ENCODE data around the gene CFAP45. TPM values are rescaled to one million over a fixed set of nuclear protein-coding genes. Genes with fewer than 3 reads are reported as not detected.

Gene CFAP45
- total RNA-seq, 2 donors from 2014 or later: 0.31 to 0.34 TPM

DNA sequence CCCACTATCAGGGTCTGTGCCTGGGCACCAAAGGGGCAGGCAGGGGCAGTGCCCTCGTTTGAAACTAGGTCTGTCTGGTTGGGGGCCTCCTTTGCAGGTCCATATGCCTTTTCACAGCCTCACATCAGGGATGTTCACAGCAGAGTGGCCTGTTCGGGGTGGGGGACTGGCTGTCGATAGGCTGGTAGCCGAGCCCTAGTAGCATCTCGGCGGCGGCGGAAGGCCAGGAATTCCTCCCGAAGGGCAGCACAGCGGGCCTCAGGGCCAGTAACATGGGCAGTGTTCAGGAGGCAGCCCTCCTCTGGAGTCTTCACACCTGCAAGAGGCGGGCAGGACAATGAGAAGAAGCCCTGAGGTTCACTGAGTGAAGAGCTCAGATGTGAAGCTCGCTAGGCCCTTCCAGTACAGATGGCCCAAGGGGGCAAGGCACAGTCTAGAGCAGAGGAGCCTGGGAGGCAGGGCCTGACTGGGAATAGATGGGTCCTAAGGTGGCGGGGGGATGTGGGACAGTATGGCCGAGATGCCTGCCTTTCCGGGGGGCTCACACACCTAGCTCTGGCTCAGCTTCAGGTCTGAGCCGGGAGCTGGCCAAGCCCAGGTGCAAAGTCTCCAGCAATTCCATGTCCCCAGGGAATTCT lies 27.4 kb upstream of the CFAP45 start:
- intact Hi-C loops (cut with DNase I, micrococcal nuclease): no loop called here
- ATAC-seq (no peak), DNase-seq (no peak)

DNA sequence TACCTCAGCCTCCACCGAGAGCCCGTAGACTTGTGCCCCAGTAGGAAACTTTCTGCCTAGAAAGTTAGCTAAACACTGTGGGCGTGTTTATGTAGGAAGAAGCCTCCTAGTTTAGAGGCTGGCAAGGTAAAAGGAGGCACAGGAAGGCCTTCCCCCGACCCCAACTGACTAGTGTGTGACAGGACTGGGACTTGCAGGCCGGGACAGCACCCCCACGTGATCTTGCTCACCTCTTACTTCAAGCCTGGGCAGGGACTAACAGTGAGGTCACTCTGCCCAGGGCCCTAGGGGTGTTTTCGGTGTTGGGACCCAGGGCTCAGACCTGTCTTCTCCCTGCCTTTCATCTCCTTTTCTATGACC lies 25.7 kb upstream of the CFAP45 start:
- ATAC-seq: no peak
- DNase-seq: peak in 1 of 2 donors; percentile 59
- intact Hi-C loops (cut with DNase I, micrococcal nuclease): no loop called here

- DNase-seq (peak; percentile 93 to 96), ATAC-seq (peak; percentile 71)
- intact Hi-C loops (cut with DNase I, micrococcal nuclease): no loop called here
These were observed 25.1 kb upstream of the CFAP45 start, which contains the start of gene TAGLN2 for GRCh38 chr1:159924791-159925718. Gene TAGLN2 (minus strand): TSS chr1:159925507. CDS start chr1:159920509, 4,998 bp downstream.

DNA sequence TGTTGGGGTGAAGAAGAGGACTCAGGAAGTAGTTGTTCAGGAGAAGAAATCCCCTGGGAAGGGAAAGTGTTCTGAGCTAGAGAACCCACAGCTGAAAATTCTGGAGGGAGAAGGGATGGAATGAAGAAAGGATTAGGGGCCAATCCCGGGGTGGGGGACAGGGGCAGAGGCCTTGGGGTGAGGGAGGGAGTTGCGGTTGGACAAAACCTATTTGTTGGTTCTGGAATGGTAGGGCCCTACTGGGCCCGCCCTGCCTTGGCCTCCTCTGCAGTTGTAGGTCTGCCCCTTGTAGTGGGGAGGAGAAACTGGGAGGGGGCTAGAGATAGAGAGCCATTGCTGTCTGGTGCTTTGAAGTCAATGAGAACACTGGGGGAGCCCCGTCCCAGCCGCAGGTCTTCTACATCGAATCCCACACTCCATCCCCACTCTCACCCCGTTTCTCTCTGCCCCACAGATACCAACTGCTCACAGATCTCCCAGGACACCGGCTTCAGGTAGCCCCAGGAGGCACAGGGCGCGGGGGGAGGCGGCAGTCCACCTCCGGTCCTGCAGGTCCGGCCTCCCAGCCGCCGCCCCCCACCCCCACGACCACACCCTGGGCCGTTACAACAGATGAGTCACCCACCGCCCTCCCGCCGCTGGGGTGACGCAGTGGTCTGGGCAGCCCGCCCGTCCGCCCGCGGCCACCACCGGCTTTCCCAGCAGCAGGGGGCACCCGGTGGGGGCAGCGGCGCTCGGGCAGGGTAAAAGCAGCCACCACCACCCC lies 24.2 kb upstream of the CFAP45 start:
- peak; percentile 64 for ATAC-seq
- intact Hi-C loops (cut with DNase I, micrococcal nuclease): no loop called here

DNA sequence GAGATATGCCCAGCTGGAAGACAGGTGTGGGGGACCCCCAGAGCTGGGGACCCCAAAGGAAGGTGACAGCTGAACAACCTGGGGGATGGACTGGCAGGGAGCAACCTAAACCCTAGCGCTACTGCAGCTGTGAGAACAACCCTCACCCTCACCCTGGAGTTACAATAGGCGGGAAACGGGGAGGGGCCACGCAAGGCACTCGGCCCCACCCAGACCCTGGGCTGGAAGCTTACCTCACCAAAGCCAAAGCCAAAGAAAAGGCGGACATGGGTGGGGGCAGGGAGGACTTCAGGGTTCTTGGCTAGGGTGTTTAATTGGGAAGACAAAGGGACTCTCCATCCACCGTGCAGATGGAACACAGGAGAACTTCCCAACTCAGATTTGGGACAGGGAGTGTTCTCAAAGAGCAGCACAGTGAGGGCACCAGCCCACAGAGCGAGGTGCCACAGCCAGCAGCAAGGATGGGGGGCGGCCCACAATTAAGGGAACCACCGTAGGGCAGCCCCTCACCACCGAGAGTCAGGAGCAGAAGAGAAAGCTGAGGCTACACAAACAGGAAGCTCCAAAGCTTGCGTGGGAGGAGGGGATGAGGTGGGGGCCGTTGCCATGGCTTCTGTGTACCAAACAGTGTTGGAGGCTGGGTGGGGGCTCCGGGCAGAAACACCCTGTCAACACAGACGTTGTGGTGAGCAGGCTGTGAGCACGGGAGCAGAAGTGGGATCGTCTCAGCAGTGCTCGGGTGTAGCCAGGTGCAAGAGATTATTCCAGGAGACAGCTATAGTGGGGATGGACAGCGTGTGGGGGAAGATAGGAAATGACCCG lies 23.4 kb upstream of the CFAP45 start:
- peak; percentile 61 for ATAC-seq
- DNase-seq: peak; percentile 92
- intact Hi-C loops (cut with DNase I, micrococcal nuclease): no loop called here

More for the DNA sequence above, 24.2 kb upstream of the CFAP45 start:
- peak; percentile 88 to 92 for DNase-seq

- intact Hi-C loops (cut with DNase I, micrococcal nuclease): no loop called here
These were observed 22.7 kb upstream of the CFAP45 start for GRCh38 chr1:159922511-159923202.

GRCh38 chr1:159921700-159922504 lies 21.9 kb upstream of the CFAP45 start:
- intact Hi-C loops (cut with DNase I, micrococcal nuclease): no loop called here
- ATAC-seq (no peak), DNase-seq (peak in 1 of 2 donors; percentile 59)

More at GRCh38 chr1:159922511-159923202, 22.7 kb upstream of the CFAP45 start:
- DNase-seq (peak; percentile 72 to 79), ATAC-seq (peak; percentile 8)

DNA sequence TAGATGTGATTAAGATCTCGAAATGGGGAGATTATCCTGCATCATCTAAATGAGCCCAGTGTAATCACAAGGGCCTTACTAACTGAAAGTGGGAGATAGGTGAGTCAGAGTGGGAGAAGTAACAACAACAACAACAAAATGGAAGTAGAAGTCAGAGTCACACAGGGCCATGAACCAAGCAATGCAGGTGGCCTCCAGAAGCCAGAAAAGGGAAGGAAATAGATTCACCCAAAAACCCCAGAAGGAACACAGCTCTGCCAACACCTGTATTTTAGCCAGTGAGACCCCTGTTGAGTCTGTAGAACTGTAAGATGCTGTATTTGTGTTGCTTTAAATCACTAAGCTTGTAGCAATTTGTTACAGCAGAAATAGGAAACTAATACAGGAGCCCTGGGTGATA lies 21.3 kb upstream of the CFAP45 start:
- DNase-seq (no peak), ATAC-seq (no peak)
- intact Hi-C loops (cut with DNase I, micrococcal nuclease): no loop called here

DNA sequence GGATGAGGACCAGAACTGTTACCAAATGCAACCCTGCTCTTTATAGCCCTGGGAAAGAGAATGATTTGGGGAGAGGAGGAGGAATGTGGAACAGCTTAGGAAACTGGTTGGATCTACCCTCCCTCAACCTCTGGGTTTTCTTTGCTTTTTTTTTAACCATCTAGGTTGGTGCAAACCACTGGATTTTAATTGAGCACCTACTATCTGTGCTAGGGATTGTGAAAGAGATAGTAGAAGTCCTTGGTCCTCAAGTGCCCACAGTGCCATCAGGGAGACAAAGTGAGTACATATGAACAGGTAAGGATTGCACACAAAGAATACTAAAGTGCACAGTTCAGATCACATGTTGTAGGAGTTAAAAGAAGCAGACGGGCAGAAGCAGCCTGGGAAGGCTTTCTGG lies 20.7 kb upstream of the CFAP45 start:
- no peak for ATAC-seq
- intact Hi-C loops (cut with DNase I, micrococcal nuclease): no loop called here

GRCh38 chr1:159920202-159920601 lies 20.2 kb upstream of the CFAP45 start:
- DNase-seq (no peak), ATAC-seq (no peak)
- intact Hi-C loops (cut with DNase I, micrococcal nuclease): no loop called here

More for the DNA sequence above, 20.7 kb upstream of the CFAP45 start:
- no peak for DNase-seq

DNA sequence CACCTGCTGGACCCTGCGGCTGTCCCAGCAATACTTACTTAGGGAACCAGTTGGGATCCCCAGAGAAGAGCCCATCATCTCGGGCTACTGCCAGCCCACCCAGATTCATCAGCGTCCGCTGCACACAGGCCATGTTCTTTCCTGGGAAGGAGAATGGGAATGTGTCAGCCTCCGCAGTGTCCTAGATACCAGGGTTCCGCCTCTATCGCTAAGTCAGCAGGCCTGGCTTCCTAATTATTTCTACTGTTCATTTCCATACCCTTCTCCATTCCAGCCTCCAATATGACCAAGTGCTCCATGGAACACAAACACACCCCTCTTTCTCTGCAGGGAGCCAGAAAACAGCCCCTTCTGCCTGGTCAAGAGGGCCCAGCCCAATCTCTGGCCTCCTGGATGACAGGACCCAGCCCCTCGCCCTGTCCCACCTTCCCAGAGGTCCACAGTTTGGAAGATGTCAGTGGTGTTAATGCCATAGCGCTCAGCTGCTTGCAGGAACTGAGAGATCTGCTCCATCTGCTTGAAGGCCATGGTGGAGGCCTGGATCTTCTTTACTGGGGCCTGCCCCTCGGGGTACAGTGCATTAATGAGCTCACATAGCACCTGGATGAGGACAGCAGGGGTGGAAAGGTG lies 19.4 kb upstream of the CFAP45 start:
- intact Hi-C loops (cut with DNase I, micrococcal nuclease): no loop called here
- ATAC-seq: no peak
- no peak for DNase-seq

- no peak for DNase-seq
- no peak for ATAC-seq
- intact Hi-C loops (cut with DNase I, micrococcal nuclease): no loop called here
These were observed 18.6 kb upstream of the CFAP45 start for GRCh38 chr1:159918352-159919200.

GRCh38 chr1:159917533-159918351 lies 17.8 kb upstream of the CFAP45 start:
- ATAC-seq: peak; percentile 45
- DNase-seq: no peak
- intact Hi-C loops (cut with DNase I, micrococcal nuclease): no loop called here

DNA sequence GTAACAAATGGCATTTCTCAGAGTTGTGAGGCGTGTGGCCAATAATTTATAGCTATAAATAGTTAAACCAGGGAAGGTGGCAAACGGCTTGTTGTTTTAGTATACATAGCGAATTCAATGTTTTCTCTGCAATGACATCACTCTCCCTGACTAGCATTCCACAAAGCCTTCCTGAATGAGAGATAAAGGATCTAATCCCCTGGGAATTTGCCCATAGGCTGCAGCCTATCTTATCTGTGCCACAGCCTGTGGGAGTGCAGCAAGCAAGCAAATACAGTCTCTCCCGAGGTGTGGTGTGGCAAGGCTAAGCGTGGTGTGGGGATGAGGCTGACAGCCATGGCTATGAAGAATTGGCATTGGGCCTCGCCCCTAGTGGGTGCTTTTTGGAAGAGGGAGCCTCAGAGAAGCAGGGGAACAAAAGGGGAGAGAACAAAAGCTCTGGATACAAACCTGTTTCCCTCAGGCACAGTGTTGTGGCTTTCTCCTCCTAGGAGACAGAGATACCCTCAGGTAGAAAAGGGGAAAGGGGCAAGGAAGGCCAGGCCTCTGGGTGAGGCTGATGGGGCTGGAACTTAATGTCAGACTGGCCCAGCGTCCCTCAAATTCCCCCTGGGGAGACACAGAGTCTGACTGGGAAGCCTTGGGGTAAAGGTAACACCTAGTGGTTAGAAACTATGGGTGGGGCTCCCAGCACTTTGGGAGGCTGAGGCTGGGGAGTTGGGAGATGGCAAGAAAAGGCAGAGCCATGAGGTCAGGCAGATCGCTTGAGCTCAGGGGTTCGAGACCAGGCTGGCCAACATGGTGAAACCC lies 16.5 kb upstream of the CFAP45 start:
- ATAC-seq: peak; percentile 26
- no peak for DNase-seq
- intact Hi-C loops (cut with DNase I, micrococcal nuclease): no loop called here

All from left colon (tissue), 2 donors.